K562 (cell line): Measurements from ENCODE around the gene PROM2. TPM values are rescaled to one million over a fixed set of nuclear protein-coding genes. Genes with fewer than 3 reads are reported as not detected.

ENCODE experiments used
- ATAC-seq: fragments of 200-7000 bp; cut with Tn5 transposase; 3 replicates; pipeline ENCODE4 v1.9.1; 2020; ENCODE audit warnings: moderate library complexity
- BruUV-seq: library from RNA; stranded (reverse); fragments of 400-500 nt; replicated peaks from 2 replicates; lab custom pipeline; 2021; lab: Mats Ljungman, UMichigan
- CTCF ChIA-PET: fragments of 300-600 bp; formaldehyde crosslinking; extraction: SDS; loops from one replicate; lab custom pipeline; 2021; ENCODE audit warnings: low intra/inter-chr PET ratio; lab: Yijun Ruan, JAX
- POLR2A ChIA-PET: fragments of 300-600, 350-650 bp; sonication (Branson Sonifier 250); formaldehyde crosslinking; extraction: SDS; loops from one replicate; lab custom pipeline; 2021; ENCODE audit warnings: antibody characterized with exemption, inconsistent platforms; lab: Yijun Ruan, JAX
- DNase-seq, 4 experiments: peaks; one replicate each; pipeline versions ENCODE4 v3.0.0 to v3.0.0-alpha.2; 2011 to 2018; ENCODE audit warnings: low spot score in 3 of 4, mixed read lengths in 3 of 4; ENCODE audit errors: extremely low read depth in 1 of 4
- FAIRE-seq: peaks from 2 replicates; lab custom pipeline; 2011; peaks lifted over from hg19 to GRCh38; lab: Jason Lieb, UNC
- H2AFZ ChIP-seq: 2 replicates; pipeline ENCODE4 v1.6.0; 2011; ENCODE audit warnings: low read depth, low read length, control low read depth, inconsistent platforms
- H3K27ac ChIP-seq: fragments of 200-600 bp; 3 replicates; pipeline ENCODE4 v1.8.0; 2011; ENCODE audit warnings: low read depth, mild to moderate bottlenecking, control low read depth, inconsistent platforms, low read length, moderate library complexity, mixed read lengths; ENCODE audit errors: extremely low read depth
- H3K27me3 ChIP-seq, 2 experiments: fragments of 300-600 bp in 1 of 2; 2 replicates in 1 of 2; 3 replicates in 1 of 2; pipeline versions ENCODE4 v1.6.0 to v1.8.0; 2011; ENCODE audit warnings: inconsistent platforms in 2 of 2, low read length in 2 of 2, mild to moderate bottlenecking in 1 of 2, mixed read lengths in 1 of 2, moderate library complexity in 1 of 2; ENCODE audit not compliant: control insufficient read depth in 2 of 2, insufficient read depth in 2 of 2
- H3K36me3 ChIP-seq: fragments of 300-600 bp; 3 replicates; pipeline ENCODE4 v1.8.0; 2011; ENCODE audit warnings: mild to moderate bottlenecking, low read length, inconsistent platforms; ENCODE audit not compliant: control insufficient read depth, insufficient read depth
- H3K4me1 ChIP-seq, 2 experiments: fragments of 200-600 bp in 1 of 2; replicated peaks in 1 of 2; 2 replicates in 1 of 2; 3 replicates in 1 of 2; pipeline versions ENCODE4 v1.5.1 to v1.8.0; 2011; ENCODE audit warnings: inconsistent platforms in 2 of 2, low read length in 2 of 2, mild to moderate bottlenecking in 1 of 2, mixed read lengths in 1 of 2, moderate library complexity in 1 of 2; ENCODE audit not compliant: control insufficient read depth in 2 of 2, insufficient read depth in 2 of 2
- H3K4me2 ChIP-seq: 2 replicates; pipeline ENCODE4 v1.6.1; 2011; ENCODE audit warnings: low read length, control low read depth, inconsistent platforms, mixed read lengths; ENCODE audit not compliant: insufficient read depth
- H3K4me3 ChIP-seq: fragments of 200-600 bp; sonication (generic), shearing (Covaris generic); 2 replicates; pipeline ENCODE4 v1.5.1; 2016; ENCODE audit warnings: control low read depth, inconsistent platforms
- H3K79me2 ChIP-seq: fragments of 200-600 bp; 3 replicates; pipeline ENCODE4 v1.8.0; 2011; ENCODE audit warnings: low read length, inconsistent platforms; ENCODE audit not compliant: control insufficient read depth, insufficient read depth
- H3K9ac ChIP-seq, 2 experiments: 2 replicates each; pipeline versions ENCODE4 v1.6.0 to v1.6.1; 2011; ENCODE audit warnings: low read depth in 2 of 2, low read length in 2 of 2, control low read depth in 1 of 2, inconsistent platforms in 1 of 2, mild to moderate bottlenecking in 1 of 2, mixed read lengths in 1 of 2; ENCODE audit not compliant: insufficient read depth in 1 of 2
- H3K9me1 ChIP-seq: one replicate; pipeline ENCODE4 v1.6.0; 2011; ENCODE audit warnings: inconsistent platforms, mild to moderate bottlenecking, low read length, moderate library complexity; ENCODE audit not compliant: control insufficient read depth, insufficient read depth
- H3K9me3 ChIP-seq: replicated peaks from 2 replicates; pipeline ENCODE4 v1.5.1; 2011; ENCODE audit warnings: low read depth, low read length, inconsistent platforms; ENCODE audit not compliant: control insufficient read depth, insufficient read depth
- H4K20me1 ChIP-seq: replicated peaks from 2 replicates; pipeline ENCODE4 v1.6.1; 2011; ENCODE audit warnings: low read length, inconsistent platforms, mixed read lengths; ENCODE audit not compliant: control insufficient read depth, insufficient read depth
- ARHGAP35 ChIP-seq: fragments of 450-650 bp; IDR thresholded peaks from 2 replicates; pipeline ENCODE4 v1.6.1; 2018; ENCODE audit not compliant: partially characterized antibody
- CC2D1A ChIP-seq: fragments of 450-650 bp; IDR thresholded peaks from 2 replicates; pipeline ENCODE4 v1.6.1; 2017; ENCODE audit warnings: mild to moderate bottlenecking
- SNAPC5 ChIP-seq: fragments of 250-450 bp; sonication (Bioruptor Pico); IDR thresholded peaks from 2 replicates; pipeline ENCODE4 v1.8.0; 2021; ENCODE audit warnings: moderate library complexity, mild to moderate bottlenecking, inconsistent platforms
- SNRNP70 ChIP-seq: fragments of 200-400 bp; formaldehyde crosslinking; optimal IDR thresholded peaks from 2 replicates; pipeline ENCODE3; 2017; ENCODE audit warnings: low read depth, low read length
- ZNF407 ChIP-seq: fragments of 450-650 bp; IDR thresholded peaks from 2 replicates; pipeline ENCODE4 v1.6.1; 2016; ENCODE audit warnings: low read depth
- ZNF518B ChIP-seq: fragments of 250-450 bp; sonication (Bioruptor Pico); IDR thresholded peaks from 2 replicates; pipeline ENCODE4 v1.5.0; 2021; ENCODE audit warnings: mild to moderate bottlenecking, moderate library complexity
- WGBS: fragments of 100-300 bp; shearing (Covaris generic); methylation state at CpG from one replicate; pipeline ENCODE4 v1.1.6; 2016; ENCODE audit warnings: low coverage, mixed read lengths; ENCODE audit not compliant: insufficient coverage; ENCODE audit errors: missing lambda C conversion rate; 5-methylcytosine and 5-hydroxymethylcytosine counted together
- in situ Hi-C: fragments of 300-500 bp; cut with MboI; formaldehyde crosslinking; loops from 4 replicates; pipeline ENCODE4 v1.15.0; 2018; ENCODE audit warnings: inconsistent platforms, mixed read lengths
- intact Hi-C: fragments of 100-400 bp; cut with micrococcal nuclease; formaldehyde crosslinking; loops from 2 replicates; pipeline ENCODE4 v1.14.2; 2022
- polyA plus RNA-seq, 8 experiments: library from polyadenylated mRNA; depleted of rRNA in 4 of 8; stranded (reverse) in 5 of 8; unstranded in 3 of 8; fragments of >200 nt; fragmentation: Nextera tagmentation in 2 of 8; fragmentation: Illumina TruSeq in 1 of 8; extraction: Ambion mirVana in 2 of 8; extraction: Trizol in 1 of 8; gene quantifications; 2 replicates each; pipeline versions ENCODE4 v1.2.1 to v1.2.3, GENCODE V29; 2011 to 2014; ENCODE audit warnings: inconsistent platforms in 1 of 8, missing spikeins in 1 of 8
- total RNA-seq, 7 experiments: library from RNA; depleted of rRNA in 6 of 7; stranded (reverse); fragments of >200 nt in 6 of 7; fragmentation: Illumina TruSeq in 2 of 7; extraction: Trizol in 2 of 7; gene quantifications; 2 replicates each; pipeline versions ENCODE4 v1.2.1 to v1.2.3, GENCODE V29; 2011 to 2021; ENCODE audit warnings: low replicate concordance in 1 of 7

The PROM2 gene
- total and polyA plus RNA-seq, 9 of the 15 experiments (the other 6 are each of a cell fraction or from before 2014, with no cell fraction given) = not detected

- TF ChIP-seq ARHGAP35 = no peak
Observed at GRCh38 chr2:95330794-95331338, 56.6 kb downstream of the PROM2 start (continued).

GRCh38 chr2:95331606-95332005 is 57.4 kb downstream of the PROM2 start:
- H3K9me1 ChIP-seq = no peaks in the 10 kb centered on the region
- no peak overlapping the region for H3K4me3 ChIP-seq
- no peak overlapping the region for H2AFZ ChIP-seq
- no peaks in the 10 kb centered on the region for H3K9me3 ChIP-seq
- POLR2A ChIA-PET = no interaction called here
- 0 out of 2 replicates have a peak, but pooled peaks cover 4% of the 10 kb centered on the region for H4K20me1 ChIP-seq
- FAIRE-seq (no peak), DNase-seq (no peak), ATAC-seq (no peak)
- no peak overlapping the region for H3K27ac ChIP-seq
- BruUV-seq = no TSS peak
- H3K4me2 ChIP-seq = no peak overlapping the region
- H3K79me2 ChIP-seq = no peaks in the 10 kb centered on the region
- peaks cover 4 to 71% of the 10 kb centered on the region in 2 experiments; a peak in 4 of 5 replicates for H3K27me3 ChIP-seq
- in situ Hi-C loops = no loop called here
- peaks cover 0 to 3% of the 10 kb centered on the region in 2 experiments; a peak in 1 of 5 replicates for H3K4me1 ChIP-seq
- H3K36me3 ChIP-seq = no peaks in the 10 kb centered on the region
- intact Hi-C loops = no loop called here
- WGBS = under 1% methylated on average over 10 of the region's 10 CpGs
- CTCF ChIA-PET = no interaction called here
- H3K9ac ChIP-seq = no peak overlapping the region
- TF ChIP-seq SNRNP70 = no peak
- TF ChIP-seq CC2D1A = no peak
- TF ChIP-seq ZNF407 = no peak
- TF ChIP-seq SNAPC5 = no peak
- no peak for TF ChIP-seq ZNF518B (CRISPR knock-in tag)
